Gastrocnemius medialis (tissue), 4 donors: ENCODE data around the gene ZNF625.
"Not testable (repeated sequence)": the region's sequence is repeated elsewhere in the genome, so short reads cannot be mapped to it uniquely, and the experiment has no call there.

Experiments used
- CTCF ChIP-seq, 5 experiments: fragments of 450-650 bp in 3 of 5; fragments of 200-600 bp in 2 of 5; sonication (generic) in 2 of 5; IDR thresholded peaks in 4 of 5; conservative IDR thresholded peaks in 1 of 5; 1 replicate in 4 of 5; 2 replicates in 1 of 5; pipeline ENCODE4 v1.5.1; 2016 to 2019; ENCODE audit warnings: antibody characterized with exemption in 5 of 5, mild to moderate bottlenecking in 3 of 5, moderate library complexity in 3 of 5
- POLR2A ChIP-seq, 2 donors: fragments of 450-650 bp; IDR thresholded peaks; one replicate each; pipeline ENCODE4 v1.6.1; 2017; ENCODE audit warnings: antibody characterized with exemption in 2 of 2, mild to moderate bottlenecking in 2 of 2, moderate library complexity in 2 of 2

DNA sequence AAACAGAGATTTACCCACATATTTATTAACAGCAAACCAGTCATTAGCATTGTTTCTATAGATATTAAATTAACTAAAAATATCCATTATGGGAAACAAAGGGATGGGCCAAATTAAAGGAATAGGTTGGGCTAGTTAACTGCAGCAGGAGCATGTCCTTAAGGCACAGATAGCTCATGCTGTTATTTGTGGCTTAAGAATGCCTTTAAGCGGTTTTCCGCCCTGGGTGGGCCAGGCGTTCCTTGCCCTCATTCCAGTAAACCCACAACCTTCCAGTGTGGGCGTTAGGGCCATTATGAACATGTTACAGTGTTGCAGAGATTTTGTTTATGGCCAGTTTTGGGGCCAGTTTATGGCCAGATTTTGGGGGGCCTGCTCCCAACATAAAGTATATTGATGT, 52.6 kb downstream of the ZNF625 start:
- not testable (repeated sequence) for TF ChIP-seq CTCF (IDR thresholded peaks at IDR 0.05 in 4 of 5, conservative IDR thresholded peaks at IDR 0.05 in 1 of 5); POLR2A (IDR thresholded peaks at IDR 0.05)
